Endothelial cell of umbilical vein (primary cell): Measurements from ENCODE around the gene PCDHGB4. TPM values are rescaled to one million over a fixed set of nuclear protein-coding genes. Genes with fewer than 3 reads are reported as not detected.

Source experiments
- BruUV-seq: library from RNA; stranded (reverse); fragments of 400-500 nt; replicated peaks from 2 replicates; lab custom pipeline; 2021; lab: Mats Ljungman, UMichigan
- CTCF ChIA-PET: fragments of 300-600, 350-600 bp; sonication (Branson Sonifier 250); formaldehyde crosslinking; loops from one replicate; lab custom pipeline; 2021; ENCODE audit warnings: antibody characterized with exemption, inconsistent platforms; lab: Charles Lee
- POLR2A ChIA-PET: fragments of 300-600, 350-600 bp; sonication (Branson Sonifier 250); formaldehyde crosslinking; loops from one replicate; lab custom pipeline; 2021; ENCODE audit warnings: antibody characterized with exemption, inconsistent platforms; lab: Charles Lee
- DNase-seq: peaks from one replicate; pipeline ENCODE4 v3.0.0-alpha.2; 2011; ENCODE audit warnings: low read depth, low spot score
- FAIRE-seq: peaks from 2 replicates; lab custom pipeline; 2011; peaks lifted over from hg19 to GRCh38; lab: Jason Lieb, UNC
- H2AFZ ChIP-seq: 2 replicates; pipeline ENCODE4 v1.6.0; 2012; ENCODE audit warnings: low read depth, low read length, control low read depth, inconsistent platforms
- H3K27ac ChIP-seq: 2 replicates; pipeline ENCODE4 v1.5.1; 2011; ENCODE audit warnings: low read depth, mild to moderate bottlenecking, control low read depth, low read length, moderate library complexity; ENCODE audit not compliant: insufficient read depth
- H3K27me3 ChIP-seq, 2 experiments: 2 replicates each; pipeline versions ENCODE4 v1.6.0 to v1.6.1; 2011; ENCODE audit warnings: low read length in 2 of 2, mixed read lengths in 1 of 2; ENCODE audit not compliant: control insufficient read depth in 2 of 2, insufficient read depth in 2 of 2
- H3K36me3 ChIP-seq, 2 experiments: 2 replicates in 1 of 2; 3 replicates in 1 of 2; pipeline ENCODE4 v1.5.1; 2011; ENCODE audit warnings: low read length in 2 of 2, mild to moderate bottlenecking in 1 of 2, moderate library complexity in 1 of 2; ENCODE audit not compliant: control insufficient read depth in 2 of 2, insufficient read depth in 2 of 2; ENCODE audit errors: extremely low read depth in 1 of 2
- H3K4me1 ChIP-seq: 3 replicates; pipeline ENCODE4 v1.5.1; 2011; ENCODE audit warnings: mild to moderate bottlenecking, low read length; ENCODE audit not compliant: control insufficient read depth, insufficient read depth; ENCODE audit errors: extremely low read depth
- H3K4me2 ChIP-seq: 2 replicates; pipeline ENCODE4 v1.6.1; 2011; ENCODE audit warnings: low read length, control low read depth, mixed read lengths; ENCODE audit not compliant: insufficient read depth
- H3K4me3 ChIP-seq, 3 experiments: fragments of 200-600 bp in 1 of 3; sonication (generic), shearing (Covaris generic) in 1 of 3; replicated peaks in 1 of 3; 2 replicates each; pipeline ENCODE4 v1.5.1; 2011 to 2016; ENCODE audit warnings: control low read depth in 3 of 3, low read length in 3 of 3, mild to moderate bottlenecking in 2 of 3, inconsistent platforms in 1 of 3, low read depth in 1 of 3, moderate library complexity in 1 of 3; ENCODE audit not compliant: insufficient read depth in 1 of 3
- H3K79me2 ChIP-seq: 2 replicates; pipeline ENCODE4 v1.6.0; 2012; ENCODE audit warnings: low read length, inconsistent platforms; ENCODE audit not compliant: control insufficient read depth, insufficient read depth
- H3K9ac ChIP-seq: replicated peaks from 2 replicates; pipeline ENCODE3; 2011; ENCODE audit warnings: low read length, control low read depth; ENCODE audit not compliant: insufficient read depth; ENCODE audit errors: extremely low read depth
- H3K9me1 ChIP-seq: replicated peaks from 3 replicates; pipeline ENCODE4 v1.6.0; 2011; ENCODE audit warnings: mild to moderate bottlenecking, low read length; ENCODE audit not compliant: control insufficient read depth, insufficient read depth; ENCODE audit errors: extremely low read depth
- H3K9me3 ChIP-seq: replicated peaks from 2 replicates; pipeline ENCODE4 v1.5.1; 2012; ENCODE audit warnings: low read length, inconsistent platforms; ENCODE audit not compliant: control insufficient read depth, insufficient read depth
- H4K20me1 ChIP-seq: replicated peaks from 2 replicates; pipeline ENCODE3; 2011; ENCODE audit warnings: mild to moderate bottlenecking, low read length; ENCODE audit not compliant: control insufficient read depth, insufficient read depth; ENCODE audit errors: extremely low read depth
- CTCF ChIP-seq, 2 donors: IDR thresholded peaks; 1 replicate in 1 of 2; 2 replicates in 1 of 2; pipeline ENCODE4 v1.5.1; 2011; ENCODE audit warnings: low read length in 2 of 2, mild to moderate bottlenecking in 2 of 2, moderate library complexity in 2 of 2, control low read depth in 1 of 2, inconsistent platforms in 1 of 2, low read depth in 1 of 2; ENCODE audit not compliant: insufficient read depth in 1 of 2; ENCODE audit errors: extremely low read depth in 1 of 2
- EZH2 ChIP-seq: IDR thresholded peaks from 2 replicates; pipeline ENCODE4 v1.6.1; 2012; ENCODE audit warnings: borderline replicate concordance, low read depth, mild to moderate bottlenecking, moderate library complexity, low read length, inconsistent platforms; ENCODE audit not compliant: severe bottlenecking
- FOS ChIP-seq: IDR thresholded peaks from 2 replicates; pipeline ENCODE4 v1.6.1; 2011; ENCODE audit warnings: mild to moderate bottlenecking, low read length, moderate library complexity, borderline replicate concordance; ENCODE audit not compliant: insufficient read depth
- GATA2 ChIP-seq: IDR thresholded peaks from 2 replicates; pipeline ENCODE4 v1.7.0; 2011; ENCODE audit warnings: low read depth, mild to moderate bottlenecking, moderate library complexity, mixed read lengths, low read length; ENCODE audit not compliant: insufficient read length, insufficient read depth
- JUN ChIP-seq: IDR thresholded peaks from 2 replicates; pipeline ENCODE4 v1.6.1; 2011; ENCODE audit warnings: borderline replicate concordance, low read depth; ENCODE audit not compliant: insufficient read length, insufficient read depth
- MAX ChIP-seq: IDR thresholded peaks from 2 replicates; pipeline ENCODE4 v1.6.1; 2011; ENCODE audit not compliant: insufficient read depth, insufficient read length
- MYC ChIP-seq: IDR thresholded peaks from one replicate; pipeline ENCODE4 v1.6.1; 2011; ENCODE audit warnings: mild to moderate bottlenecking, low read depth, low read length
- POLR2A ChIP-seq: IDR thresholded peaks from 2 replicates; pipeline ENCODE4 v1.6.1; 2012; ENCODE audit warnings: low read depth, mild to moderate bottlenecking, control low read depth, low read length
- POLR2AphosphoS5 ChIP-seq: IDR thresholded peaks from 2 replicates; pipeline ENCODE4 v1.6.1; 2012; ENCODE audit warnings: low read depth, mild to moderate bottlenecking, control low read depth, low read length, moderate library complexity; ENCODE audit not compliant: insufficient read depth
- dilution Hi-C: fragments of 300-500 bp; cut with MboI; formaldehyde crosslinking; loops from one replicate; pipeline ENCODE4 v1.15.0; 2019; ENCODE audit warnings: low sequenced_read_pairs; ENCODE audit not compliant: extremely low pct_ligation_motif_present
- intact Hi-C: fragments of 100-400 bp; cut with micrococcal nuclease; formaldehyde crosslinking; loops from one replicate; pipeline ENCODE4 v1.10.0; 2022
- polyA plus RNA-seq, 4 experiments: library from polyadenylated mRNA; depleted of rRNA in 3 of 4; stranded (reverse) in 3 of 4; unstranded in 1 of 4; fragments of >200 nt; gene quantifications; 2 replicates each; pipeline versions ENCODE4 v1.2.1 to v1.2.3, GENCODE V29; 2011 to 2012; ENCODE audit warnings: missing spikeins in 1 of 4
- total RNA-seq: library from RNA; stranded (reverse); gene quantifications from 2 replicates; pipeline ENCODE4 v1.2.3, GENCODE V29; 2021

The PCDHGB4 gene
- total and polyA plus RNA-seq, 2 donors (not counting 3 experiments of a cell fraction or from before 2014, with no cell fraction given) = 6.5 to 6.9 TPM

GRCh38 chr5:141360685-141361084 is 26.8 kb upstream of the PCDHGB4 start:
- no peaks in the 10 kb centered on the region for H3K79me2 ChIP-seq
- FAIRE-seq (no peak), DNase-seq (no peak)
- ChIA-PET CTCF (interaction anchor here (0.7 to 1.3 kb wide), 8 partner anchors 10 to 203 kb away, joined by 3 to 5 read pairs (median 3); partner anchors contain the start of genes PCDHGA11, PCDHGA12 and PCDHGB1), POLR2A (no interaction called here)
- no peaks in the 10 kb centered on the region for H3K36me3 ChIP-seq
- dilution Hi-C loops (no loop called here), intact Hi-C loops (no loop called here)
- peaks cover 51 to 69% of the 10 kb centered on the region in 2 experiments for H3K27me3 ChIP-seq
- H3K9ac ChIP-seq = no peak overlapping the region
- H3K27ac ChIP-seq = no peak overlapping the region
- H2AFZ ChIP-seq = no peak overlapping the region
- no peak overlapping the region for H3K4me2 ChIP-seq
- TF ChIP-seq FOS = no peak
- peak; percentile 0 for TF ChIP-seq EZH2
- H3K4me1 ChIP-seq = no peaks in the 10 kb centered on the region
- no peak overlapping the region for H3K4me3 ChIP-seq
- H4K20me1 ChIP-seq = no peaks in the 10 kb centered on the region
- BruUV-seq = no TSS peak
- H3K9me3 ChIP-seq = peaks cover 2% of the 10 kb centered on the region
- no peaks in the 10 kb centered on the region for H3K9me1 ChIP-seq

- FAIRE-seq = no peak
- dilution Hi-C loops (no loop called here), intact Hi-C loops (no loop called here)
- TF ChIP-seq CTCF (IDR thresholded peaks at IDR 0.05; ENCODE audit: extremely low read depth in 1 of 2, insufficient read depth in 1 of 2, low read depth in 1 of 2, low read length in 2 of 2) (no peak), POLR2A (no peak), POLR2AphosphoS5 (no peak), GATA2 (no peak), MAX (no peak), FOS (no peak), MYC (no peak), JUN (no peak)
- H3K36me3 ChIP-seq = no peaks in the 10 kb centered on the region
- H3K79me2 ChIP-seq = no peaks in the 10 kb centered on the region
- no peak overlapping the region for H3K4me2 ChIP-seq
- CTCF ChIA-PET = interaction anchor here (1.0 kb wide), 1 partner anchor 18 kb away, joined by 3 read pairs; no protein-coding TSS in a partner anchor
- H3K4me3 ChIP-seq = no peak overlapping the region
- no peak overlapping the region for H2AFZ ChIP-seq
- H3K9me1 ChIP-seq = no peaks in the 10 kb centered on the region
- H3K9me3 ChIP-seq = peaks cover 2% of the 10 kb centered on the region
- no peak overlapping the region for H3K27ac ChIP-seq
- no TSS peak for BruUV-seq
- no peak for DNase-seq
- H3K27me3 ChIP-seq = peaks cover 51 to 74% of the 10 kb centered on the region in 2 experiments
- H3K9ac ChIP-seq = no peak overlapping the region
- POLR2A ChIA-PET = no interaction called here
- no peaks in the 10 kb centered on the region for H4K20me1 ChIP-seq
- no peaks in the 10 kb centered on the region for H3K4me1 ChIP-seq
Observed at GRCh38 chr5:141362719-141363118, 24.8 kb upstream of the PCDHGB4 start.
